ENCODE measurements around the gene GNA12. TPM values are rescaled to one million over a fixed set of nuclear protein-coding genes. Genes with fewer than 3 reads are reported as not detected.
A peak's percentile ranks its signal among the peaks of the same experiment; 100 is the strongest.
"Not testable (repeated sequence)": the region's sequence is repeated elsewhere in the genome, so short reads cannot be mapped to it uniquely, and the experiment has no call there.

The GNA12 gene
- total RNA-seq, 1 experiment from 2014 or later, result 23.3 TPM

DNA sequence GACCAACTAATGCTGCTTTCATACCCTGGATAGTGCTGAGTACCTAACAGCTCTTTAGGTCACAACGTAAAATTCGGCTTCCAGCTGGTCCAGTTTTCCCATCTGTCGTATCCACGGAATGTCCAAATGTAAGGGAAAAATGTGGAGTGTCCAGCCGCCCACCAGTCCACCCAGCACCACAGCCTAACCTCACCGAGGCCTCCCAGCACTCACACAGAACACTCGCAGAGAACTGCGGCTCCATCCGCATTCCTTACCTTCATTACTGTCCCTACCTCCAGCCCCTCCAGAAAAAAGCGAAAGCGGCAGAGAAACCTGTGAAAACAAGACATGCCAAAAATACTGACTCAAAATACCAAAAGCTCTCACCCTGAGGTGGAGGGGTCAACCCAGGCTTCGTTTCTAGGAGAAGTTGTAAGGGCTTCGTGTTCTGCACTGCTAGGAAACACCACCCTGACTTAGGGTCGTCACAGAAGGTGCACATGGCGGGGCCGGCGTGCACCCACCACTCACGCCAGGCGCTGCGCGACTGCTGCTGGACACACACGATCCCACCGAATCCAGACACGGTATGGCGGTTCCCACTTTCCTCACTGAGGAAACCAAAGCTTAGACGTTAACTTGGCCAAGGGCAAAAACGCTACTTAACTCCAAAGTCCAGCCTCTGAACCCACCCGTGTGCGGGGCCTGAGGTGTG is 82.2 kb downstream of the GNA12 start:
- peaks cover 2% of the 10 kb centered on the region for H3K36me3 ChIP-seq (replicated peaks; ENCODE audit: control insufficient read depth, insufficient read depth, low read length)
- H3K4me3 ChIP-seq (ENCODE audit: insufficient read depth, low read depth, low read length), result no peak overlapping the region
- no peak for DNase-seq
- H3K27me3 ChIP-seq (ENCODE audit: control insufficient read depth, insufficient read depth, low read length), result no peaks in the 10 kb centered on the region

DNA sequence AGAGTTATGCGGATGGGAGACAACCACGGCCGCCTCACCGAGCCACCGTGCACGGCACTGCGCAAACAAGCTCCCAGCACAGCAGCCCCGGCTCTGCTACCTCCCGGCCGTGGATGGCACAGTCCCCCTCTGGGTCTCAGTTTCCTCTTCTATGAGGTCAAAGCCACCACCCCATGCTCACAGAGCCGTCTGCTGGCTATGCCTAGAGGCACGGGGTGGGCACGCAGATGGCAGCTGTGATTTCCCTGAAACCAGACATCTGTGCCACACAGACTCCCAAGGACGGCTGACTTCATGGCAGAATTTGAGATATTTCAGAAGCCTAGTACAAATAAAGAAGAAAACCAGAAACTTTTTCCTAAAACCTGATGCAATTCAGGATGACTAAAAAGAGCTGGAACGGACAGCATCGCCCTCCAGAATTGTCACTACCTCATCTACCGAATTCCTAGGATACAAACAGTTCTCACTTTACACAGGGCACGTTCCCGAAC is 82.9 kb downstream of the GNA12 start:
- Histone ChIP-seq H3K4me3 (ENCODE audit: insufficient read depth, low read depth, low read length) (no peak overlapping the region), H3K36me3 (replicated peaks; ENCODE audit: control insufficient read depth, insufficient read depth, low read length) (peaks cover 4% of the 10 kb centered on the region), H3K27me3 (ENCODE audit: control insufficient read depth, insufficient read depth, low read length) (no peaks in the 10 kb centered on the region)
- DNase-seq, result no peak

DNA sequence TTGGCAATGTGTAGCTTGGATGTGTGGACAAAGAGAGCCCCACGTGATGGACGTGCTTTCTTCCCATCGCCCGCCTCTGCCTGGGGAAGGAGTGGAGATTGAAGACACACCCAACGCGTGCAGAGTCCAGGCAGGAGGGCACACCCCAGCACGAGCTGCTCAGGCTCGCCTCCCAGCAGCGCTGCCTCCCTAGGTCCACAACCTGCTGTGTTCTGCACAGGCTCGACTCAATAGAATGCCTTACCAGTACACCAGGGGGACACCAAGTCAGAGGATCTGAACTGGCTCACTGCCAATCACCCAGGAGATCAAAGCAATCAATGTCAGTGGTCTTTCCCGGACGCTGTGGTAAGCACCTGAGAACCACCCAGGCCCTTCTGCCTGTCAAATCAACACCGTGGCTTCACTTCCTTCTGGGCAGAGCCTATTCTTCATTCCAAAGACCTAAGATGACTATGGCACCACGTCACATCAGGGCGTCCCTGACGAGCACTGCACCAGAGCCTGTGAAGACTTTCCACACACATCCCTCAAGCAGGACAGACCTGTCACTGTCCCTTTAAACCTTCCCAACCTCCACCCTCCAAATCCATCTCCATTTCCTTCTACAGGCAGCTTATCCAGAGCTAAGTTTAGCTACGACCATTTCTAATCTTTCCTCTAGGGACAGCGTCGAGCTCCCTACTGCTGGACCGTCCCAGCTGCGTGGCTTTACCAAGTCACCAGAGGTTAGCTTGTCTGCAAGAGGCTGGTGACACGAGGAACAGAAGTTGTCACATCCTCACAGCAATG is 83.8 kb downstream of the GNA12 start:
- H3K4me3 ChIP-seq (ENCODE audit: insufficient read depth, low read depth, low read length), result no peak overlapping the region
- no peaks in the 10 kb centered on the region for H3K27me3 ChIP-seq (ENCODE audit: control insufficient read depth, insufficient read depth, low read length)
- DNase-seq, result peak; percentile 82
- H3K36me3 ChIP-seq (replicated peaks; ENCODE audit: control insufficient read depth, insufficient read depth, low read length), result peaks cover 4% of the 10 kb centered on the region

DNA sequence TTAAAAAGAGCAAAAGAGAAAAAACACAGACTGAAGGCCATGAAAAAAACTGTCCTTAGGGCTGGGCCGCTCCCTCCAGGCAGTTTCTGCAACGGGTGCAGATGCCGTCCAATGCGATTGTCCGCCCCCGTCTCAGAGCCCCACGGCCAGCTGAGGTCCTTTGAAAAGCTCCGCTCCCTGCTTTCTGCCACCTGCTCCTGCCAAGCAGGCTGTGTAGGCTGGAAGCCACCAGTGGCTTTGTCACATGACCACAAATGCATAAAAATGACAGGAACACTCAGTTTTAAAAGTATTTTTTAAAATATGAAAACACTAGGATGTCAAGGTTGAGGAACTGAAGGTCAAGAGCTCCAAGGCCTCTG is 84.4 kb downstream of the GNA12 start:
- H3K36me3 ChIP-seq (replicated peaks; ENCODE audit: control insufficient read depth, insufficient read depth, low read length), result peaks cover 4% of the 10 kb centered on the region
- no peak for DNase-seq
- H3K27me3 ChIP-seq (ENCODE audit: control insufficient read depth, insufficient read depth, low read length), result no peaks in the 10 kb centered on the region
- no peak overlapping the region for H3K4me3 ChIP-seq (ENCODE audit: insufficient read depth, low read depth, low read length)

DNA sequence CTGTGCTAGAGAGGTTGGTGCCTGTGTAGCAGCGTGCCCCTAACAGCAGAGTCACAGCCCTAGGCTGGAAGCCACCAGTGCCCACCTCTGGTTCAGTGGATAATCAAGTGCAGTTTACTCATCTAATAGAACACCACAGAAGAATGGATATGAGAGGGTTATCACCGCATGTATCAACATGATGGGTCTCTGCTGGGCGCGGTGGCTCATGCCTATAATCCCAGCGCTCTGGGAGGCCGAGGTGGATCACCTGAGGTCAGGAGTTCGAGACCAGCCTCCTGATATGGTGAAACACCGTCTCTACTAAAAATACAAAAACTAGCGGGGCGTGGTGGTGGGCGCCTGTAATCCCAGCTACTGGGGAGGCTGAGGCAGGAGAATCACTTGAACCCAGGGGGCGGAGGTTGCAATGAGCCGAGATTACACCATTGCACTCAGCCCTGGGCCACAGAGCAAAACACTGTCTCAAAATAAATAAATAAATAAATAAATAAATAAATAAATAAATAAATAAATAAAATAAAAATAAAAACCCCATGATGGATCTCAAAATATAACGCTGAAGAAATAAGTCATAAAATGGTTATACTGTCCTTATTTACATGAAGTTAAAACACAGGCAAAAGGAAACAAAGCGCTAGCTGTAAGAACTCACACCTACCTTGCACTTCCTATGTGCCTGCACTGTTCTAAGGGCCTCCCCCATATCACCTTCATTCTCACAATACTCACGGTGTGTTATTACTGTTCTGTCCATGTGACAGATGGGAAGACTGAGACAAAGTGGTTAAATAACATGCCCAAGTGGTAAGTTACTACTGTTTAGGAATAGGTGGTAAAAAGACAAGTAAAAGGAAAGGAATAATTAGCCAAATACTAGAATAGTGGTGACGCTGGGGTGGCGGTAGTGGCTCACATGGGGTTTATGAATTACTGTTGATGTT is 85.2 kb downstream of the GNA12 start:
- no peak overlapping the region for H3K4me3 ChIP-seq (ENCODE audit: insufficient read depth, low read depth, low read length)
- peaks cover 4% of the 10 kb centered on the region for H3K36me3 ChIP-seq (replicated peaks; ENCODE audit: control insufficient read depth, insufficient read depth, low read length)
- H3K27me3 ChIP-seq (ENCODE audit: control insufficient read depth, insufficient read depth, low read length), result no peaks in the 10 kb centered on the region
- DNase-seq, result no peak

DNA sequence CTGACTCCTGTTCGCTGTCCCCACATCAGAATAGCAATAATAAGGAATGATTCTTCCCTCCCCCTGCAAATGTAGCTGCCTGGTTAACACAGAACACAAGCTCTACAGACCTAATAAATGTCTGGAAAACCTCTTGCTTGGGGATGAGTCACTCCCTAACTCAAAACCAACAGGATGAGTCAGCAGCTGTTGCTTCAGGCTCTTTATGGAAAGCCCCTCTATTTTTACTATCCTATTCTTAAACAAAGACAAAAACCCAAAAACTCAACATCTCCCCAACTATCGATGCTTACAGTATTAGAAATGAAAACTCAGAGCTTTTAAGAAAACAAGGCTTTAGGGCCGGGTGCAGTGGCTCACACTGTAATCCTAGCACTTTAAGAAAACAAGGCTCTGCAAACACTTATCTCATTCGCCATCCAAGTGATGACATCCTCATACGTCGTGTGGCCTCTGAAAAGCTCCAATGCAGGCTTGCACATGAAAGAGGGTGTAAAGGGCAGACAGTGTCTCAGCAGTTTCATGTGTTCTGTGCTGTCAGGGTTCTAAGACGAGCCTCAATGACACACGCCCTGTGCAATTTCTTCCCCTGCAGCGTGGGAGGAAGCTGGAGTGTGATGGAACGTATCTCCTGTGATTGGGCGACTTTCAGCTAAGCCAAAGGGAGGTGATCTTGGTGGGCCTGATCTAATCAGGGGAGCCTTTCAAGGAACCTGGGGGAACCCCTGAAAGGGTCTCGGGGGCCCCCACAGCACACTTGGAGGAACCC is 86.0 kb downstream of the GNA12 start:
- peak; percentile 50 for DNase-seq
- Histone ChIP-seq H3K4me3 (ENCODE audit: insufficient read depth, low read depth, low read length) (no peak overlapping the region), H3K36me3 (replicated peaks; ENCODE audit: control insufficient read depth, insufficient read depth, low read length) (peaks cover 4% of the 10 kb centered on the region)

DNA sequence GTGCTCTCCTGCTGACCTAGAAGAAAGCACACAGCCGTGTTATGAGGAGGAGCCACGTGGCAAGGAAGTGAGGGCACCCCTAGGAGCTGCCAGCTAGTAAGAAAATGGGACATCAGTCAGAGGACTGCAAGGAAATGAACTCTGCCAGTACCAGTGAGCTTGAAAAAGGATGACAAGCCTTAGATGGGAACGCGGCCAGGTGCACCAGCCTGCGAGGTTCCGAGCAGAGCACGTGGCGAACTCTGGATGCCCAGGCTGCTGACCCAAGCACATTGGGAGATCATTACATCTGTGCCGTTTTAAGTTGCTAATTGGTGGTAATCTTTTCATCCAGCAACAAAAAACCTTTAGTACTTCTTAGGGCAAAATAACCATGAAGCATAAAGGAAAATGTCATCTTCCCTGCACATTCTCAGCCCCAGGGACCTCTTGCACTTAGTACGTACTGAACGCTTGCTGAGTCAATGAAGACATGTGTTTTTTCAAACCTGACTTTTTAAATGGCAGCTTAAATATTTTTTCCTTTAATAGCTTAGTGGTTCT is 86.7 kb downstream of the GNA12 start:
- H3K36me3 ChIP-seq (replicated peaks; ENCODE audit: control insufficient read depth, insufficient read depth, low read length), result peaks cover 4% of the 10 kb centered on the region
- H3K4me3 ChIP-seq (ENCODE audit: insufficient read depth, low read depth, low read length), result no peak overlapping the region
- no peak for DNase-seq
- no peaks in the 10 kb centered on the region for H3K27me3 ChIP-seq (ENCODE audit: control insufficient read depth, insufficient read depth, low read length)

More for the DNA sequence above, 86.0 kb downstream of the GNA12 start:
- no peaks in the 10 kb centered on the region for H3K27me3 ChIP-seq (ENCODE audit: control insufficient read depth, insufficient read depth, low read length)

DNA sequence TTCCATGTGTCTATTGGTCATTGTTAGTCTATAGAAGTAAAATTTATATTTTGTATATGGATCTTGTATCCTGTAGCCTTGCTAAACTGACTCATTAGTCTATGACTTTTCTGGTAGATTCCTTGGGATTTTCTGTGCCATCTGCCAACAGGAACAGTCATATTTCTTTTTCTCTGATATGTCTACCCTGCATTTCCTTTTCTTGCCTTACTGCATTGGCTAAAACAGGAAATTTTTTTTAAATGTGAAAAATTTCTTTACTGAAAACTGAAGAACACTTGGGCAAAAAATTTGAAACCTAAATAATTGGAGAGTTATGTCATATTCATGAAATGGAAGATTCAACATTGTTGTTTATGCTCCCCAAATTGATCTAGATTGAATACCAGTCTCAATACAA is 88.6 kb downstream of the GNA12 start:
- no peaks in the 10 kb centered on the region for H3K27me3 ChIP-seq (ENCODE audit: control insufficient read depth, insufficient read depth, low read length)
- no peak overlapping the region for H3K4me3 ChIP-seq (ENCODE audit: insufficient read depth, low read depth, low read length)
- no peak for DNase-seq
- H3K36me3 ChIP-seq (replicated peaks; ENCODE audit: control insufficient read depth, insufficient read depth, low read length), result peaks cover 4% of the 10 kb centered on the region

DNA sequence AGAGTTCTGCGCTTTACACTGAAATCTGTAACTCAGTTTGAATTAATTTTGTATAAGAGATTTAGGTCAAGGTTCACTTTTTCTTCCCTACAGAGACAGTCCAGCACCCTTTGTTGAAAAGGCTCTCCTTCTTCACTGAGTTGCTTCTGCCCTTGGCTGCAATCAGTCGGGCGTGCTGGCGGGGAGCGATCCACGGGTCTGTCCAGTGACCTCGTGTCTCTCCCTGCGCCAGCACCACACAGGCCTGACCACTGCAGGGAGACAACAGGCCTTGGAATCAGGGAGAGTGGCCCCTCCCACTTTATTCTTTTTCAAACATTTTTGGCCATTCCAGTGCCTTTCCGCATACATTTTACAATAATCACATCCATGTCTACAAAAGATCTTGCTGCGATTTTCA is 89.2 kb downstream of the GNA12 start:
- peaks cover 2% of the 10 kb centered on the region for H3K36me3 ChIP-seq (replicated peaks; ENCODE audit: control insufficient read depth, insufficient read depth, low read length)
- DNase-seq, result no peak
- no peaks in the 10 kb centered on the region for H3K27me3 ChIP-seq (ENCODE audit: control insufficient read depth, insufficient read depth, low read length)
- no peak overlapping the region for H3K4me3 ChIP-seq (ENCODE audit: insufficient read depth, low read depth, low read length)

DNA sequence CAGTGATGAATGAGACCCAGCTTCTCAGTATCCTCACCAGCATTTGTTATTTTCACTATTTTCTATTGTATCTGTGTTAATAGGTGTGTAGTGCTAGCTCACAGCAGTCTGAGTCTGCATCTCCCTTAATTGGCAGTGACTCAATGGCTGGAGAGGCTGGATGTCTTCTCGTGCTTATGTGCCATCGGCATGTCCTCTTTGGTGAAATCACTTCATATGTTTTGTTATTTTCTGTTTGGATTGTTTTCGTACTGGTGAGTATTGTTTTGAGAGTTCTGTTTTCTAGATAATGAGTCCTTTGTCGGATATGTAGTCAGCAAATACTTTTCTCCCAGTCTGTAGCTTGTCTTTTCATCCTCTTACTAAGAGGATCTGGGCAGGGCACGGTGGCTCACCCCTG is 90.0 kb downstream of the GNA12 start:
- H3K27me3 ChIP-seq (ENCODE audit: control insufficient read depth, insufficient read depth, low read length), result no peaks in the 10 kb centered on the region
- H3K36me3 ChIP-seq (replicated peaks; ENCODE audit: control insufficient read depth, insufficient read depth, low read length), result peaks cover 2% of the 10 kb centered on the region
- no peak overlapping the region for H3K4me3 ChIP-seq (ENCODE audit: insufficient read depth, low read depth, low read length)
- no peak for DNase-seq

DNA sequence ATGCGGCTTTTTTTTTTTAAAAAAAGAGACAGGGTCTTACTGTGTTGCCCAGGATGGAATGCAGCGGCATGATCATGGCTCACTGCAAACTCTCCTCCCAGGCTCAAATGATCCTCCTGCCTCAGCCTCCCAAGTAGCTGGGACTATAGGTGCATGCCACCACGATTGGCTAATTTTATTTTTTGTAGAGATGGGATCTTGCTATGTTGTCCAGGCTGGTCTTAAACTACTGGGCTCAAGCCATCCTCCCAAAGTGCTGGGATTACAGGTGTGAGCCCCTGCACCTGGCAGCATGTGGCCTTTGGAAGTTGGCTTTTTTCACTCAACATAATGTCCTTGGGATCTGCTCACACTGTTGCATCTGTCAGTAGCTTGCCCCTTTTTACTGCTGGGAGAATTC is 91.0 kb downstream of the GNA12 start:
- DNase-seq, result no peak
- Histone ChIP-seq H3K27me3 (ENCODE audit: control insufficient read depth, insufficient read depth, low read length) (no peaks in the 10 kb centered on the region), H3K36me3 (replicated peaks; ENCODE audit: control insufficient read depth, insufficient read depth, low read length) (peaks cover 2% of the 10 kb centered on the region), H3K4me3 (ENCODE audit: insufficient read depth, low read depth, low read length) (no peak overlapping the region)

DNA sequence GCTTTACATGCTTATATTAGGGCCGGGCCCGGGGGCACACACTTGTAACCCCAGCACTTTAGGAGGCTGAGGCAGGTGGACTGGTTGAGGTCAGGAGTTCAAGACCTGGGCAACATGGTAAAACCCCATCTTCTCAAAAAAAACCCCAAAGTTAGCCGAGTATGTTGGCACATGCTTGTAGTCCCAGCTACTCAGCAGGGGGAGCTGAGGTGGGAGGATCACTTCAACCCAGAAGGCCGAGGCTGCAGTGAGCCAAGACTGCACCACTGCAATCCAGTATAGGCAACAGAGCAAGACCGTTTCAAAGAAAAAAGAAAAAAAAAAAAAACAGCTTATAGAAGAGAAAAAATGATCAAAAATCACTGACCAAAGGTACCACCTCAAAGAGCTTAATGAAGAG is 93.0 kb downstream of the GNA12 start:
- Histone ChIP-seq H3K4me3 (ENCODE audit: insufficient read depth, low read depth, low read length) (no peak overlapping the region), H3K36me3 (replicated peaks; ENCODE audit: control insufficient read depth, insufficient read depth, low read length) (no peaks in the 10 kb centered on the region; the same call in 1 of the 2 replicates), H3K27me3 (ENCODE audit: control insufficient read depth, insufficient read depth, low read length) (no peaks in the 10 kb centered on the region)
- no peak for DNase-seq

DNA sequence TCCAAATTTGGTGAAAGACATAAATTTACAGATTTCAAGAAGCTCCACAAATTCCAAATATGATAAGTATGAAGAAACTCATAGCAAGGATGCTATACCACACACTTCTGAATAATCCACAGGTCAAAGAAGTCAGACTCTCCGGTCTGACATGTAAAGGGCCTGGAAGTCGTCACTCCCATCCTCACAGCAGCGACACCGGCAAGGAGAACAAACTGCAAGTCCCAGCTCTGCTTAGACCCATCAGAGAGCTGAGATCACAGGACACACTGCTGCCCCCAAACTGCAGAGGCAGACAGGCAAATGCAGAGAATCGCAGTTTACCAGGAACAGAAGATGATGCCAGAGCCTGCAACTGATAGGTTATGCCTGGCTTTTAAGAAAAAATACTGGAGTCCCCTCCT is 94.1 kb downstream of the GNA12 start:
- Histone ChIP-seq H3K36me3 (replicated peaks; ENCODE audit: control insufficient read depth, insufficient read depth, low read length) (no peaks in the 10 kb centered on the region; the same call in 1 of the 2 replicates), H3K27me3 (ENCODE audit: control insufficient read depth, insufficient read depth, low read length) (no peaks in the 10 kb centered on the region), H3K4me3 (ENCODE audit: insufficient read depth, low read depth, low read length) (no peak overlapping the region)
- DNase-seq, result peak; percentile 37

DNA sequence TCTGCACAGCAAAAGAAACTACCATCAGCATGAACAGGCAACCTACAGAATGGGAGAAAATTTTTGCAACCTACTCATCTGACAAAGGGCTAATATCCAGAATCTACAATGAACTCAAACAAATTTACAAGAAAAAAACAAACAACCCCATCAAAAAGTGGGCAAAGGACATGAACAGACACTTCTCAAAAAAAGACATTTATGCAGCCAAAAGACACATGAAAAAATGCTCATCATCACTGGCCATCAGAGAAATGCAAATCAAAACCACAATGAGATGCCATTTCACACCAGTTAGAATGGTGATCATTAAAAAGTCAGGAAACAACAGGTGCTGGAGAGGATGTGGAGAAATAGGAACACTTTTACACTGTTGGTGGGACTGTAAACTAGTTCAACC is 95.4 kb downstream of the GNA12 start:
- not testable (repeated sequence) for H3K27me3 ChIP-seq (ENCODE audit: control insufficient read depth, insufficient read depth, low read length); H3K36me3 ChIP-seq (replicated peaks; ENCODE audit: control insufficient read depth, insufficient read depth, low read length); DNase-seq; H3K4me3 ChIP-seq (ENCODE audit: insufficient read depth, low read depth, low read length)
